G401 (cell line): ENCODE data around the gene TRERF1. TPM values are rescaled to one million over a fixed set of nuclear protein-coding genes. Genes with fewer than 3 reads are reported as not detected.

ENCODE experiments used
- DNase-seq: peaks from one replicate; pipeline ENCODE4 v3.0.0-alpha.2; 2015; ENCODE audit warnings: low spot score
- in situ Hi-C: cut with HindIII; loops from 2 replicates; pipeline ENCODE4 v1.10.0; 2016; ENCODE audit warnings: low sequenced_read_pairs, mixed read lengths
- total RNA-seq: library from RNA; depleted of rRNA; stranded (reverse); fragments of >200 nt; shearing (Covaris generic); gene quantifications from 2 replicates; pipeline ENCODE4 v1.2.3, GENCODE V29; 2014

TRERF1 gene
- total RNA-seq, 1 experiment from 2014 or later, result 3.8 TPM

DNA sequence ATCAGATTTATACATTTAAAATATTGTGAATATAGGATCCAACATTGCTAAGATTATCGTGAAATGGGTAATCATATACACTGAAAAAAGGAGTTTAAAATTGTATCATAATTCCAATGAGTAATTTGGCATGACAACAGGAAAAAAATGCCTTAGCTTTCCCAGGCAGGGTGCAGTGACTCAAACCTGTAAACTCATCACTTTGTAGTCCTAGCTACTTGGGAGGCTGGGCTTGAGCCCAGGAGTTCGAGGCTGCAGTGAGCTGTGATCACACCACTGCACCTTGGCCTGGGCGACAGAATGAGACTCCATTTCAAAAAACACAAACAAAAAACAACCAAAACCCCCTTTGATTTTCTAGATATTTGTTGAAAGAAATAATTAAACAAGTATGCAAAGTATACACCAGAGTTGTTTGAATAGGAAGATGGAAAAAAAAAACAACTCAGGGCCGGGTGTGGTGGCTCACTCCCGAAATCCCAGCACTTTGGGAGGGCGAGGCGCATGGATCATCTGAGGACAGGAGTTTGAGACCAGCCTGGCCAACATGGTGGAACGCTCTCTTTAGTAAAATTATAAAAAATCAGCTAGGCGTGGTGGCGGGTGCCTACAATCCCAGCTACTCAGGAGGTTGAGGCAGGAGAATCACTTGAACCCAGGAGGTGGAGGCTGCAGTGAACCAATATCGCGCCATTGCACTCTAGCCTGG is 98.7 kb downstream of the TRERF1 start:
- DNase-seq, result no peak
- in situ Hi-C loops, result no loop called here

DNA sequence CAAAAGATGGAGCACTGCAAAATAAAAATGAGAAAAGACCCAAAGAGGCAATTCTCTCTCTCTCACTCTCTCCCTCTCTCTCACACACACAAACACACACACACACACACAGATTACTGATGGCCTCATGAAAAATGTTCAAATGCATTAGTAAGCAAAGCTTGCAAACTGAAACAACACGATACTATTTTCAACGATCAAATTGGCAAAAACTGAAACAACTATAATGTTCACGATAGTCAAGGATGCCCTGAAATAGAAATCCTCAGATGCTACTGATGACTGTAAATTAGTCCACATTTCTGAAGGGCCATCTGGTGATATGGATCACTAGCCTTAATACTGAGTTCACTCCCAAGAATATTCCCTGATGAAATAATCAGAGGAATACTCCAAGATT is 100.8 kb downstream of the TRERF1 start:
- no peak for DNase-seq
- in situ Hi-C loops, result no loop called here

DNA sequence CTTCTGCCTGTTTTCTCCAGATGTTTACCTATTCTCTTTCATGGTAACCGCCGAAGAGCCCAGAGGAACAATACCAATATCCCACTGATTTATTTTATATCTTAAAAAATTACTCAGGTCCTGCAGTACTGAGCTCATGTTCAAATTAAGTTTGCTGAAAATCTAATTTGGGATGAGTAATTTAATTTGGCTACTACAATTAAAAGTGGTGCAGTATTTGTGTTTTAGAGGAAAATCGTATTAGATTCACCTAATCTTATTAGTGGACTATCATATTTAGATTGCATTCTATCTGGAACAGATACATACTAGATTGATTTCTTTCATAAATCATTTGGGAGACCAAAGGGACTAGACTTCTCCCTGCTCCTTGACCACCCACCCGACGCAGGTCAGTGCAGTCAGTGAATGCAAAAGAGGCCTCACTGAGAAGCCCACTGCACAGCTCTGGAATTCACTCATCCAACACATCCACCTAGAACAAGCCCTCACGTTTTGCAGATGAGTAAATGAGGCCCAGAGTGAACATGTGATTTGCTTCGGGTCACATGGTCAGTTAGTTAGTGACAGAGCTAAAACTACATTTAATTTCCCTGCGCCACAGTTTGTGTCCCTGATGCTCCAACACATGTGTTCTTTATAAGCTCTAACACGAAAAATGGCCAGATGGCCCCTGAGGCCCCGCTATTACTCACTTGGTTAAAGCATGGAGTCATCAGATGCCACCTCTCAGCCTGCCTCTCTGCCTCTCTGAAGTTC is 101.8 kb downstream of the TRERF1 start:
- in situ Hi-C loops, result no loop called here
- DNase-seq, result no peak

DNA sequence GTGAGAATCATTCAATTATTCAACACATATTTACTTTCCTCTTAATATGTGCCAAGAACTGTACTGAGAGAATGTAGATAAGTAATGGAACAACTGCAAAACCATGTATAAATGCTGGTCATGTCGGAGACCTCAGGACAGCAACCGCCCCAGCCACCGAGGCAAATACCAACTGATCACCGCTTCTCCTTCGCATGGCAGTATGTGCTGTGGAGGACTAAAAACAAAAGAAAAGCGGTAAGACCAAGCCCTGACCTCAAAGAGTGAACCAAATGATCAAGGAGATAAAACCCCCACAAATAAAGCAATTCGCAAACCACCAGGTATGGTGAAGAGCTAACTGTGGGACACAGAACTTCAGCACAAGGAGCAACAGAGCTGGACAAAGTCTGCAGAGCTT is 104.3 kb downstream of the TRERF1 start:
- DNase-seq, result no peak
- in situ Hi-C loops, result no loop called here

DNA sequence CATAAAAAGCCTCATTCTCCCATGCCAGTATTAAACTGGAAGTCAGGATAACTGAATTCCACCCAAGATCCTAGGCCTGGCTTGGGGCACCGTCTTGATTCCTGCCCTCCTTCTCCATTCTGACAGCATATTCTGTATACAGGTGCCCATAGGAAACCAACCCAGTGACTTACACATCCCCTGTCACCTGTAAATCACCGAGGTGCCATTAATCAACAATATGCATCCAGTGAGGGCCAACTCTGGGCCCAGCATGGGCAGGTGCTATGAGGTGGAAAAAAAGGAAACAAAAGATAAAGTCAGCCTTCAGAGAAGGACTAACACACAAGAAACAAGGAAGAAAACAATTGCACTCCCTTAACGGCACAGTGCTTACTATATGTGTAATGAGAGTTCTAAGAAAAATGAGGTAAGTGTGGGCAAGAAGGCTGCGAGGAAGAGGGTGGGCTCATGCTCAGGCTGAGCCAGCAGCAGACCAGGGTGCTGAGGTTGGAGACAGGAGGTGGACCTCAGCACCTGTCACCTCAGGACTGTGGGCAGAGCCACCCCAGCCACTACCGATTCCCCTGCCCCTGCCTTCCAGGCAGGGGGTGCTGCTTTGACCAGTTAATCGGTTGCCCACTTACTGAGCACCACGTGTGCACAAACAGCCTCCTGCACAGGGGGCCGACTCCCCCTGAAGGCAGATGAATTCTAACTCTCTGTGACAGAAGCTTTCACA is 105.9 kb downstream of the TRERF1 start:
- no peak for DNase-seq
- in situ Hi-C loops, result no loop called here

DNA sequence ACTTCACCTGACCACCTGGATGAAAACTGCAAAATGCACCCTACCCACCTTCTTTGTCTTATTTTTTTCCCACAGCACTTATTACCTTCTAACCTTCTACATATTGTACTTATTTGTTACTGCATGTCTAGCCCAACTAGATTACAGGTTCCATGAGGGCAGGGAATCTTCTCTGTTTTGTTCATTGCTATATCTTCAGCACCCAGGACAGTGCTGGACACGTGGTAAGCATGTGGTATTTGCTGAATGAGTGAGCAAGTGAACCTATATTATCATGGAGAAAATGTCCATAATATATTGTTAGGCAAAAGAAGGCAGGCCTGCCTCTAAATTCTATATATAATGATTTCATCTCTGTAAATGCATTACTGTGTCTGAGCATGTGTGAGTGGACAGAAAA is 107.0 kb downstream of the TRERF1 start:
- no peak for DNase-seq
- in situ Hi-C loops, result no loop called here

DNA sequence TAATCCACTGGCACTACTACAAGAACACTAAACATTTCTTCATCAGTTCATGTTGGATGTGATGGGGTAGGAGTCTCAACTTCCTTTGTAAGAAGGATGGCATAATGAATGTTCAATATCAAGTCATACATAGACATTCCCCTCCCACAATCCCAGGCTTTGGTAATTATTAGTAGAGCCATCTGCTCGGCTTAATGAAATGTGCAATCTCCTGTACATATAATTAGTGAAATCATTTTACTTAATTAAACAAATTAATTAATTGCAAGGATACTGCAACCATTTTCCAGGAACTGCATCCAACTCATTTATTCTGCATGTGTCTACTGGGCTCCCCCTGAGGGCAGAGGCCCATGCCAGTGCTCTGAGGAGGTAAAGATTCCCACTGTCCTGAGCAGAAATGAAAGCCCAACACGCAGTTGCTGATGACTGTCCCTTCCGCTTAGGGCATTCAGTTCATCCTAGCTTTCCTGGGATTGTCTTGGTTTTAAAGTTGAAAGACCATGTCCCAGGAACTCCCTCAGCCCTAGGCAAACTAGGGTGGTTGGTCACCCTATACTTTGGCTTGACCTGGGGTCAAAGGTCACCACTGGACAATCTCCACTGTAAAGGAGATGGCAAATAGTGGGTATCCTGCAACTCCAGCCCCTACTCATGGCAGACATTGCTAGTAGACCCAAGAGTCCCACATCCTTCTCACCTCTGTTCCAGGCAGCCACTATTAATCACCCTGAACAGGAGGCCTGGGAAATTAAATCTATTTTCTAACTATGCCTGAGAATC is 109.8 kb downstream of the TRERF1 start:
- DNase-seq, result peak; percentile 18
- in situ Hi-C loops, result no loop called here

DNA sequence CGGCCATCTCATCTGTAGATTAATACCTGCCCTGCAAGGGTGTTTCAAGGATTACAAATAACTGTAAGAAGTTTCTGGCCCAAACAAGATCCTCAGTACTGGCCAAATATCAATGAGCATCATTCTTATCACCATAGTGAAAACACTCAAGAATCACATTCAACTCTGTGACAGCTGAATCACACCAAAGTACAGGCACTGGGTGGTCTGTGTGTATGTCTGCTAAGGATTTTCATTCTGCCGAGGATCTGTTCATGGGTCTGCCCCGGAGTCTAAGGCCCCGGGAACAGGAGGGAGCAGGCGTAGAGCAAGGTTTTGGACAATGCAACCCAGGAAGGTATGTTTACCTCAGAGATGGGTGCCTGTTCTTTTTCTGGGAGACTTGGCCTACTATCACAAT is 110.5 kb downstream of the TRERF1 start:
- DNase-seq, result no peak
- in situ Hi-C loops, result no loop called here

DNA sequence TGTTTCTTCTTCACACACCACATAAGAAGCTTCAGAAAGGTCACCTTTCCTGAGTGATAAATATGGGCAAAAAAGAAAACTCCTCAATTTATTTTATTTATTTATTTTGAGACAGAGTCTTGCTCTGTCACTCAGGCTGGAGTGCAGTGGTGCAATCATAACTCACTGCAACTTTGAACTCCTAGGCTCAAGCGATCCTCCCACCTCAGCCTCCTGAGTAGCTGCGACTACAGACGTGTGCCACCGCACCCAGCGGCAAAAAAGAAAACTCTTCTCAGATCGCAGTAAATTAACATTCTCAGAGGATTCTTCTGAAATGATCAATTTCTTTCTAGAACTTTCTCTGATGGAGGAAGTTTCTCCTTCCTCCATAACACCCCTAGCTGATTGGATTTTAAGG is 111.2 kb downstream of the TRERF1 start:
- no peak for DNase-seq
- in situ Hi-C loops, result no loop called here

DNA sequence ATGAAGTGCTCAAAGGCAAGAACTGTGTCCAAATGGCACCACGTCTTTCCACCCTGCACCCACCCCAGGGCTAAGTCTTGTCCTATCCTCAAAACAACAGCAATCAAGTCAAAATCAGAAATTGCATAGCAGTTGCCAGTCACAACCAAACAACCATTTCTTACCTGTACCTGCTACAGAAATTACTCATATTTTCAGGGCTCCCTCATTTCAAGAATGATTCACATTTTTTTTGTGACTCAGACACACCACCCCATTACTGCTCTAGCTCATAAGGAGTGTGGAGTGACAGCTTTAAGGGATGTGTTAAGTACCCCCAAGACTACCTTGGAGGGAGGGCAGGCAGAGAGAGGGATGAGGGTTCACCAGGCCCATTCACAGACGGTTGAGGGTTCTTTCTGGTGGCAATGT is 111.7 kb downstream of the TRERF1 start:
- no peak for DNase-seq
- in situ Hi-C loops, result no loop called here

DNA sequence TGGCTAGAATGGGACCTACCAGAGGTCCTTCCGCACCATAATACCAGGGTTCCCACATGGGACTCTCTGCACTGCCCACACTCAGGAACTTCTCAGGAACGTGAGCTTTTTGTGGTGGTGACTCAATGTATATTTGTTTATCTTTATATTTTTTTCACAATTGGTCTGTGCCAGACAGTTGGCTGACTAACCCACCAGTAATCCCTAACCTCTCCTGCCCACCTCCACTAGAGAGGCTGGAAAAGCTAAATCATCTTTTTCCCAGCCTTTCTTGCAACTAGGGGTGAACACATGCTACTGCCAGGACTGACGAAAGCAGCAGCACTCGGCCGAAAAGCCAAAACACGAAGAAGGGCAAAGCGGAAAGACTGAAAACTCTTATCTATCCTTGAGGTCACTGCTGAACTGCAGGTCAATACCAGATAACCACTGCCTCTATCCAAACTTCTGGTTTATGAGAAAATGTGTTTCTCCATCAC is 112.9 kb downstream of the TRERF1 start:
- in situ Hi-C loops, result no loop called here
- no peak for DNase-seq

DNA sequence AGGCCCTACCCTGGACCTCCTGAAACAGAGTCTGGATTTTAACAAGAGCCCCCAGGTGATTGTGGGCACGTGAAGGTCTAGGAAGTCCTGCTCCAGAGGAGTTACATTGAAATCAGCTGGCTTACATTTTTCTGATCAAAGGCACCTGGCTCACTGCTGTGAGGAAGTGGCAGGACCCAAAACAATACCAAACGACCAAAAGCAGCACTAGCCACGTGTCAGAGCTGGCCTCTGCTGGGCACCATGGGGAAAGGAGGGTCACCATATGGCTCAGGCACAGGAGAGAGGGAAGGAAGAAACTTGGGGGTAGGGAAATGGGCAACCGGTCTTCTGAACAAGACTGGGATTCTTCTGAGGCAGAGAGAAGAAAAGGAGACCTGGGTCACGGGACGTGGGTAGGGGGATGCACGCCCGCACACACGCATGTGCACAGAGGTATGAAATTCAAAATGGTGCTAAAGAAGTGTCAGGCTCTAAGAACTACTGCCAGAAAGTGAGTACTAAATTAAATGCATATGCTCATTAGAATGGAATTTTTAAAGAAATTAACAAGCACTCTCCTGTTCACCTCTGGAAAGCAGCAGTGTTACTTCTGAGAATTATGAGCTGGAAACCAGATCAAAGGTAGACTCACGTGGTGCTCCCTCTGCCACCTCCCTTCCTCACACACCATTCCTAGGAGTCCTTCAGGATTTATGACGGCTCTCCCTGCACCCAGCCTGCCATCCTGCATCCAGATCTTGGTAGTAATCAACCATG is 113.6 kb downstream of the TRERF1 start:
- in situ Hi-C loops, result no loop called here
- peak; percentile 13 for DNase-seq

DNA sequence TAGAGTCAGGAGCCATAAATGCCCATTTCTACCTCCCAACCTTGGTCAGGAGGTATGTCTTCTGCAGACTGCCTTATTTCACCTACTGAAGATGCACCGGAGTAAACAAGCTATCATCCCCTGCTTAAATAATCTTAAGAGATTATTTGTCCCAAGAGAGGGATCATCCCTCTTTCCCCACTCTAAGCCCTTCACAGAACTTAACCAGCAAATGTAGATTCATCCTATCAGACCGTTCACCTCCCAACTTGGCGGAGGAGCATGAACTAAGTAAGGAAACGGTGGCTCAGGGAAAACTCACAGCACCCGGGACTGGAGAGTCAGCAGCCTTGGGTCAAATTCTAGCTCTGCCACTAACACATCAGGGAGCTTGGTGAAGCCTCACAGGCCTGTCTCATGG is 115.3 kb downstream of the TRERF1 start:
- in situ Hi-C loops, result no loop called here
- DNase-seq, result no peak

DNA sequence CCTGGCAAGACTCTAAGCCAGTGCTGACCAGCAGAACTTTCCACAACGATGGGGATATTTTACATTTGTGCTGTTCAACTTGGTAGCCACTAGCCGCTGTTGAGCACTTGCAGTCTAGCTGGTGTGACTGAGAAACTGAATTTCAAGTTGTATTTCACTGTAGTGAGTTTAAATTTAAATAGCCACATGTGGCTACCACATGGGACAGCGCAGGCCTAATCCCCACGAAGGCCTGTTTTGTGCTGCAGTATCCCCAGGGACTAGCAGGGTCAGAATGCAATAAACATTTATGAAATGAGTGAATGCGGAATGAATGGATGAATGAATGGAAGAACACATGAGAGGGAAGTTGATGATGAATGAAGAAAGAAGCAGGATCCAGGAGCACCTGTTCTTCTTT is 115.8 kb downstream of the TRERF1 start:
- in situ Hi-C loops, result no loop called here

DNA sequence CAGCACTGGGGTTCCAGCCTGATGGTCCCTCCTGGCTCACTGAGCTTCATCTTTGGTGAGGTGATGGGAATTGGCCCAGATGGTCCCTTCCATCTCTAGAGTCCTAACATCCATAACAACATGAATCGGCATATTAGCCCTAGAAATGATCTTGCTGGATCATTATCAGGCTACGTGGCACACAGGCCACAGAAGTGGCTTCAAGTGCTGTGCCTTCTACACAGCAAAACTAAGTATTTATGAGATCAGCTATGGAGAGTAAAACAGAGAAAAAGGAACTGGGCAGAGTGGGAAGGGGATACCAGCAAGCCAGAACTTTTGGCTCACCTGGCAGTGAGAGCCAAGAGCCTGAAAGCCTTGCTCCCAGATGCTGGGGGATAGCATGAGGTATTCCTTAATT is 116.9 kb downstream of the TRERF1 start:
- DNase-seq, result no peak
- in situ Hi-C loops, result no loop called here

More for the DNA sequence above, 115.8 kb downstream of the TRERF1 start:
- no peak for DNase-seq

DNA sequence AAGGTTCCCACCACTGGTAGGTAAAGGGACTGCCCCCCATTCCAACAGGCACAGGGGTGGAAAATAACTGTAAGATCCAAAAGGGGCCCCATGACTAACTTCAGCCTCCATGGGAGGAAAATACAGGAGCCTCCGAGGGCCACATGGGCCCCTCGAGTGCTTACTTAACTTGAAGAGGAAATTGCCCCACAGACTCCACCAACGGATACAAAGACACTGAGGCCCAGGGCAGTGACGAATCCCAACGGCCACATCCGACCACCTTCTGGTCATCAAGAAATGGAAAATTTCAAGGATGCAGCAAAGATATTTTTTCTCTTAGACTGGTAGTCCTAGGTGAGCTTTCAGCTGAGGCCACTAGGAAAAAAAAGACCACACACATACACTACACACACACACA is 118.1 kb downstream of the TRERF1 start:
- in situ Hi-C loops, result no loop called here

DNA sequence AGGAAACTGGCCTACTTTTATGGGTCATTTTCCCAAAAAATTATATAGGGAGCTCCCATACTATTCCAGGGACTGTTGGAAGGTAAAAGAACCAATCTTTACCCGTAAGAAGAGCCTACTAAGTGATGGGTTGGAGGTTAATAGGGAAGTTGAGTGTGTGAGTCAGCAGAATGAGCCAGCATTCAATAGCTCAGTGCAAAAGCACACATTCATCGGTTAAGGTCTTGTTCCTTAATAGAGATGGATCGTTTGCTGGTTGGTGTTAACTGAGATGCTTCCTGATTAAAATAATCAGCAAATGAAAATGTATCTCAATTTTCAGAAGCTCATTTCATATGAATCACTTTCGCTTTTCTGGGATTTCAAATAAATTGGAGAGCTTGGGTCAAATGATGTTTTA is 118.8 kb downstream of the TRERF1 start:
- DNase-seq, result no peak

More for the DNA sequence above, 118.1 kb downstream of the TRERF1 start:
- DNase-seq, result no peak

DNA sequence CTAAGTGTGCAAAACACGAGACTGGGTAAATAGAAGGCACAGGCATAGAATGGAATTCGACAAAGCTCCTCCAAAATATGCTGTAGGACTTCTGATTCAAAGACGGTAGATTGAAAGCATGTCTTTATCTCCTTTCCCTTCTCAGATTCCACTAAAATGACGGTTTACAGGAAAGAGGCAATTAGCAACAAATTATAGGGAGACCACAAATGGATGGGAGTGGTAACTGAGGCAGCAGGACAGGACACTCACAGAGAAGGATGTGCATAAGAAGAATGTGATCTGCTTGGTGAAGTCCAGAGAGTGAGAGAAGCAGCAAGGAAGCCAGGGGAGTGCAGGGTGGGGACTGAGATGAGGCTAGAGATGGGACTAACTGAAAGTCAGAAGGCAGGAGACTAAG is 120.7 kb downstream of the TRERF1 start:
- no peak for DNase-seq

More for the DNA sequence above, 118.8 kb downstream of the TRERF1 start:
- in situ Hi-C loops, result no loop called here

DNA sequence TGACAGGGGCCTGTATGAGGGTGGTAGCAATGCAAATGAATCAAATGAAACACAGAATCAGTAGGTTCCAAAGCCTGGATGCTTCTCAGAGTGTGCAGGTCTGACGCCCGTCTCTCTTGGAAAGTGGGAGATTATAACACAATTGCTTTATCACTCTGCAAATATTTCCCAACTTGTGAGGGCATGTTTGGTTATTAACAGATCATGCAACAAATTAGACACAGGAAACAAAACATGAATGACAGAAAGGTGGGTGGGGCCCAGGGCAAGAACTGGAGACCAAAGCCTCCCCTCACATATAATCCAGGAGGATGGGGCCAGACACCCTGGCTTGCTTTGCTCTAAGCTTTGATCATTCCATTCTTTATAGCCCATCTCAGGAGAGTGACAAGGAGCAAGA is 125.5 kb downstream of the TRERF1 start:
- DNase-seq, result no peak
- in situ Hi-C loops, result no loop called here

More for the DNA sequence above, 120.7 kb downstream of the TRERF1 start:
- in situ Hi-C loops, result no loop called here
